ENCODE data around the gene CES4A. TPM values are rescaled to one million over a fixed set of nuclear protein-coding genes. Genes with fewer than 3 reads are reported as not detected.
"Not testable (repeated sequence)": the region's sequence is repeated elsewhere in the genome, so short reads cannot be mapped to it uniquely, and the experiment has no call there.

Gene CES4A
- total RNA-seq, 4 donors from 2014 or later: 13.7 to 26.5 (median 17.9) TPM

- no peak for DNase-seq
- H3K27ac ChIP-seq: peak overlapping the region in 3 of 4 donors; percentile 38 to 89 (median 82)
- no peak for TF ChIP-seq POLR2A (IDR thresholded peaks at IDR 0.05)
- no peak for TF ChIP-seq CTCF (IDR thresholded peaks at IDR 0.05)
Measured at GRCh38 chr16:66952430-66953110, 35.8 kb upstream of the CES4A start.

GRCh38 chr16:66953462-66954096 lies 34.8 kb upstream of the CES4A start:
- H3K4me1 ChIP-seq: peaks cover 2 to 29% (median 4%) of the 10 kb centered on the region in 4 donors
- H3K4me3 ChIP-seq: peak overlapping the region in 2 of 4 donors; percentile 15 to 20
- H3K27me3 ChIP-seq: no peaks in the 10 kb centered on the region
- H3K36me3 ChIP-seq: no peaks in the 10 kb centered on the region
- no peaks in the 10 kb centered on the region for H3K9me3 ChIP-seq
- DNase-seq: peak in 2 of 3 donors; percentile 79 to 82
- TF ChIP-seq POLR2A (IDR thresholded peaks at IDR 0.05) (peak in 1 of 2 donors; percentile 65), CTCF (IDR thresholded peaks at IDR 0.05) (no peak)
- H3K27ac ChIP-seq: peak overlapping the region in 3 of 4 donors; percentile 38 to 89 (median 82)

More at GRCh38 chr16:66952430-66953110, 35.8 kb upstream of the CES4A start:
- Histone ChIP-seq H3K4me1 (peaks cover 3 to 34% (median 8%) of the 10 kb centered on the region in 4 donors), H3K4me3 (no peak overlapping the region), H3K36me3 (no peaks in the 10 kb centered on the region), H3K9me3 (no peaks in the 10 kb centered on the region), H3K27me3 (no peaks in the 10 kb centered on the region)

- TF ChIP-seq CTCF (IDR thresholded peaks at IDR 0.05) (peak; percentile 69 to 92 (median 84)), POLR2A (IDR thresholded peaks at IDR 0.05) (no peak)
- DNase-seq: peak; percentile 74 to 92 (median 85)
- H3K4me1 ChIP-seq: peaks cover 0 to 23% (median 2%) of the 10 kb centered on the region in 4 donors
- H3K36me3 ChIP-seq: no peaks in the 10 kb centered on the region
- no peaks in the 10 kb centered on the region for H3K27me3 ChIP-seq
- H3K27ac ChIP-seq: peak overlapping the region in 3 of 4 donors; percentile 38 to 89 (median 82)
- no peaks in the 10 kb centered on the region for H3K9me3 ChIP-seq
- no peak overlapping the region for H3K4me3 ChIP-seq
Measured at GRCh38 chr16:66954097-66954659, 34.2 kb upstream of the CES4A start.

GRCh38 chr16:66955363-66956153 lies 32.8 kb upstream of the CES4A start:
- not testable (repeated sequence) for H3K36me3 ChIP-seq, H3K9me3 ChIP-seq, DNase-seq, H3K4me3 ChIP-seq, H3K27me3 ChIP-seq
- peaks cover 0 to 21% (median 2%) of the 10 kb centered on the region in 4 donors for H3K4me1 ChIP-seq
- H3K27ac ChIP-seq: peak overlapping the region in 2 of 4 donors; percentile 65 to 83

- H3K4me3 ChIP-seq, DNase-seq, H3K9me3 ChIP-seq, H3K36me3 ChIP-seq, H3K27me3 ChIP-seq: not testable (repeated sequence)
- Histone ChIP-seq H3K27ac (peak overlapping the region in 2 of 4 donors; percentile 65 to 83), H3K4me1 (peaks cover 0 to 21% (median 2%) of the 10 kb centered on the region in 4 donors)
Measured at GRCh38 chr16:66956154-66956457, 32.3 kb upstream of the CES4A start.

- Histone ChIP-seq H3K4me3 (no peak overlapping the region), H3K36me3 (no peaks in the 10 kb centered on the region), H3K9me3 (no peaks in the 10 kb centered on the region), H3K4me1 (peaks cover 0 to 39% (median 3%) of the 10 kb centered on the region in 4 donors), H3K27me3 (no peaks in the 10 kb centered on the region), H3K27ac (no peak overlapping the region)
- DNase-seq: peak in 1 of 3 donors; percentile 25
- TF ChIP-seq CTCF (IDR thresholded peaks at IDR 0.05): no peak
- no peak for TF ChIP-seq POLR2A (IDR thresholded peaks at IDR 0.05)
Measured at GRCh38 chr16:66958857-66959703, 29.3 kb upstream of the CES4A start.

All from Peyer's patch (tissue), 4 donors.